AG10803 (cell line): ENCODE data around the gene GIPC3.
"Not testable (repeated sequence)": the region's sequence is repeated elsewhere in the genome, so short reads cannot be mapped to it uniquely, and the experiment has no call there.

Source experiments
- DNase-seq: peaks from one replicate; pipeline ENCODE4 v3.0.0; 2010; ENCODE audit warnings: low read depth
- H3K4me3 ChIP-seq: 2 replicates; pipeline ENCODE4 v1.5.1; 2011; ENCODE audit warnings: mild to moderate bottlenecking, low read length, control low read depth
- TF ChIP-seq, protein P1 (sequence below): conservative IDR thresholded peaks from 2 replicates; pipeline ENCODE4 v1.5.1; 2011; ENCODE audit warnings: mild to moderate bottlenecking, low read length, control low read depth, inconsistent platforms

The GIPC3 gene

DNA sequence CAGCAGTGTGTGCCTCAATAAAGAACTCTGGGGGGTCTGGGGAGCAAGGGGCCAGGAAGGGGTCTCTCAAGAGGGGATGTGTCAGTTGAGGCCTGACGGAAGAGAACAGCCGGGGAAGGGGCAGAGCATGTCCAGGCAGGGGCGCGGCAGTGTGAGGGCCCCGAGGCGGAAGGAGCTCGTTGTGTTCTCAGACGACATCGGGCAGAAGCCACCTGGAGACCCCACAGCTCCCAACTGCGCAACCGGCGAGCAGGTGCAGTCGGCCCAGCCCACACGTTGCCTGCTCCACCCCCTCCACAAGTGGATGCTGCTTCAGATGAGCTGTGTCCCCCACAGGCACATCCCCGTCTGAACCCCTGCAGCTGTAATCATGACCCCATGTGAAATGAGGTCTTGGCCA is 36.4 kb downstream of the GIPC3 start:
- TF ChIP-seq, protein P1, sequence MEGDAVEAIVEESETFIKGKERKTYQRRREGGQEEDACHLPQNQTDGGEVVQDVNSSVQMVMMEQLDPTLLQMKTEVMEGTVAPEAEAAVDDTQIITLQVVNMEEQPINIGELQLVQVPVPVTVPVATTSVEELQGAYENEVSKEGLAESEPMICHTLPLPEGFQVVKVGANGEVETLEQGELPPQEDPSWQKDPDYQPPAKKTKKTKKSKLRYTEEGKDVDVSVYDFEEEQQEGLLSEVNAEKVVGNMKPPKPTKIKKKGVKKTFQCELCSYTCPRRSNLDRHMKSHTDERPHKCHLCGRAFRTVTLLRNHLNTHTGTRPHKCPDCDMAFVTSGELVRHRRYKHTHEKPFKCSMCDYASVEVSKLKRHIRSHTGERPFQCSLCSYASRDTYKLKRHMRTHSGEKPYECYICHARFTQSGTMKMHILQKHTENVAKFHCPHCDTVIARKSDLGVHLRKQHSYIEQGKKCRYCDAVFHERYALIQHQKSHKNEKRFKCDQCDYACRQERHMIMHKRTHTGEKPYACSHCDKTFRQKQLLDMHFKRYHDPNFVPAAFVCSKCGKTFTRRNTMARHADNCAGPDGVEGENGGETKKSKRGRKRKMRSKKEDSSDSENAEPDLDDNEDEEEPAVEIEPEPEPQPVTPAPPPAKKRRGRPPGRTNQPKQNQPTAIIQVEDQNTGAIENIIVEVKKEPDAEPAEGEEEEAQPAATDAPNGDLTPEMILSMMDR = no peak
- H3K4me3 ChIP-seq = no peak overlapping the region
- DNase-seq = no peak

DNA sequence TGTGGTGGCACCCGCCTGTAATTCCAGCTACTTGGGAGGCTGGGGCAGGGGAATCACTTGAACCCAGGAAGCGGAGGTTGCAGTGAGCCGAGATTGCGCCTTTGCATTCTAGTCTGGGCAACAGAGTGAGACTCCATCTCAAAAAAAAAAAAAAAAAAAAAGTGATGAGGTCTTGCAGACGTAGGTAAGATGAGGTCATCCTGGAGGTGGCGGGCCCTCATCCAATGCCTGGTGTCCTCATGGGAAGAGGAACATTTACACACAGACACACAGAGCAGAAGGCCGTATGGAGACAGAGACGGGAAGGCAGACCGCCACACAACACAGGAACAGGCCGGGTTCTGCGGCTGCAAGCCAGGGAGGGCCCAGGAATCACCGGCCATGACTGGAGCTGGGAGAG is 36.9 kb downstream of the GIPC3 start:
- no peak for DNase-seq
- H3K4me3 ChIP-seq = no peak overlapping the region
- TF ChIP-seq, protein P1 = no peak

DNA sequence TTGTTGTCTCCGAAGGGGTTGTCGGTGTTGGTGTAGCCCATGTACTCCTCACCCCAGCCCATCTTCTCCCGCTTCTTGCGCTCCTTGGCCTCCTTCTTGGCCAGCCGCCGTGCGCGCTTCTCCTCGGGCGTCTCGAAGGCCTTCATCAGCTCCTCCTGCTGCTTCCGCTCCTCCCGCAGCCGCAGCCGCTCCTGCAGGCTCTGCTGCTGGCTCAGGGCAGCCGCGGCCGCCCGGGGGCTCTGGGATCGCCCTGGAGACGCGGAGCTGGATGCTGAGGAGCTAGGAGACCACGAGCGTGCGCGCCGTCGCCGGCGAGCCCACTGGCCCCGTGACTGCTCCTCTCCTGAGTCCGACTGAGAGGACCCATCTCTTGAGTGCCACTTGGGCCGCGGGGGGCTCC is 38.4 kb downstream of the GIPC3 start:
- TF ChIP-seq, protein P1 = no peak
- DNase-seq = no peak
- no peak overlapping the region for H3K4me3 ChIP-seq

DNA sequence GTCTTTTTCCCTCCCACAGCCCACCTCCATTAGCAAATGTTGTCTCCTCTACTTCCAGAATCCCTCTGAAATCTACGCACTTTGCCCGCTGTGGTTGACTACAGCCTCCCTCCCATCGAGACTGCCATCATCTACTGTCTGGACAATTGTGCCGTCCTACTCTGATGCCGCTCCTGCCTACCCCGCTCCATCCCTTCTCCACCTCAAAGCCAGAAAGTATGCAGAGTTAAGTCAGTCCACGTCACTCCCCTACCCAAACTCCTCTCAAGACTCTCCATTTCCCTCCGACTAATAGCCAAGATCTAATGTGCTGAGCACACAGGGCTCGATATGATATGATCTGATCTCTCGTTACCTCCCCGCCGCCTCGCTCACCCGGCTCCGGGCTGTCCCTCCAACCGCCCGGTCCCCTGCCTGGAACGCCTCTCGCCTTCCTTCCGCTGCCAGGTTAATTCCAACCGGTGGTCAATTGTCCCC is 40.8 kb downstream of the GIPC3 start:
- no peak for DNase-seq
- H3K4me3 ChIP-seq = peak overlapping the region; percentile 88
- TF ChIP-seq, protein P1 = no peak

DNA sequence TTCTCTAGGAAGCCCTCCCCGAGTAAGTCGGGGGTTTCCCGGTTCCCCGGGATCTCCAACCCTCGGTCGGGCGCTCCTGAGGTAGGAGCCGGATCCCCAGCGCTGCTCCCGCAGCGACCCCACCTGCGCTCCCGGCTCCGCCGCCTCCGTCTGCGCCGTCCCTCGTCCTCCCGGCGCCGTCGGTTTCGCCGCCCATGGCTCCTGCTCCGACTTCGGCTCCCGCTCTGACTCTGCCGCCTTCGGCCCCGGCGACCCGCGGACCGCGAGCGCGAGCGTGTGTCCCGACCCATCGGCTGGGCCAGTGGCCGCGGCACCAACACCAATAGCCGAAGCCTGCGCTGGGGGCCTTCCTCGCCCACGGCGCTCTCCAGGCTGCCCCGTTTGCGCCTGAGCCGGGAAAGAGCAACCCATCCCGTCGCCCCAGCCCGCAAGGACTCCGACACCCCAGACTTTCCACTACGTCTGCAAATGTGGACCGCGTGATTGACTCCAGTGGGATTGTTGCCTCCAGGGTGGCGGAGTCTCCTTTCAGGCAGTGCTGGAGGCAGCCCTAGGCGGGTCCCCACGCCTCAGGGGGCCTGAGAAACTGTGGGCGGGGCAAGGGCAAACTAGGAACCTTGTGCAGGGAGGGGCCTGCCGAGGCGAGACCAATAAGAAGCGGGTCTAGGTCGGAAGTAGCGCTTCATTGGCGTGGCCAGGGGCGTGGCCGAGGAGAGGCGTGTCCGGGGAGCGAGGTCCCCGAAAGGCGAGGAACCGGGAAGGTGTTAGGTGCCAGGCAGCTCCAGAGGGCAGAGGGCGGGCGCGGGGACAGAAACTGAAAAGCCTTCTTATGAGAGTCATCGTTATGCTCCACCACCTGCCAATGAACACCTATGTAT is 41.4 kb downstream of the GIPC3 start, which contains the start of gene CACTIN:
Gene CACTIN (minus strand): TSS at position 318 of the 878 bp plus-strand sequence. CDS start 28 bp downstream, at position 290.
- H3K4me3 ChIP-seq = peak within 1 kb of the TSS; percentile 88
- peak; percentile 98 for DNase-seq
- TF ChIP-seq, protein P1 = no peak

DNA sequence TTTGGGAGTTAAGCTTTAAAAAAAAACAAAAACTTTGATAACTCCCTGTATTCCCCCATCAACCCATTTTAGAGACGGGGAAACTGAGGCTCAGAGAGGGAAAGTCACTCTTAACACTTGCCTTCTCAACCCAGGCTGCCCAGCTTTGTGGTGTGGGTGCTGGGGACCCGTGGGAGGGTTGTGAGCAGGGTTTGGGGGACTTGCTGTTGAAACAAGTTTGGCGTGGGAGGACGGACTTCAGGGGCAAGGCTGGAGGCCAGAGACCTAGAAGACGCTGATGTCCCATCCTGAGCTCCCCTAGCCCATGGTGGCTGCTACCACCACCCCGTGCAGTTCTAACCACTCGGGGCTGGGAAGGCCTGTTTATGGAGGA is 42.1 kb downstream of the GIPC3 start:
- TF ChIP-seq, protein P1 = no peak
- no peak for DNase-seq
- peak overlapping the region; percentile 7 for H3K4me3 ChIP-seq

DNA sequence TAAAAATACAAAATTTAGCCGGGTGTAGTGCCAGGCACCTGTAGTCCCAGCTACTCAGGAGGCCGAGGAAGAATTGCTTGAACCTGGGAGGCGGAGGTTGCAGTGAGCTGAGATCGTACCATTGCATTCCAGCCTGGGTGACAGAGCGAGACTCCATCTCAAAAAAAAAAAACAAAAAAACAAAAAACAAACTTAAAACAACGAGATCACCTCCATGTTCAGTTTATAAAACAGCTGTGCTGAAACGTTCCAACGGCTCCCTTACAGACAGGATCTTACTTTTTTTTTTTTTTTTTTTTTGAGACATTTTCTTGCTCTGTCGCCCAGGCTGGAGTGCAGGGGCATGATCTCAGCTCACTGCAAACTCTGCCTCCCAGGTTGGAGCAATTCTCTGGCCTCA is 43.5 kb downstream of the GIPC3 start:
- H3K4me3 ChIP-seq, DNase-seq: not testable (repeated sequence)
